Brain microvascular endothelial cell (primary cell): ENCODE measurements around the gene ZNF624.
A peak's percentile ranks its signal among the peaks of the same experiment; 100 is the strongest.

Source experiments
- DNase-seq: peaks from one replicate; pipeline ENCODE4 v3.0.0-alpha.2; 2020
- H3K27ac ChIP-seq: fragments of 250-450 bp; sonication (Bioruptor Pico); 2 replicates; pipeline ENCODE4 v1.5.1; 2020; ENCODE audit warnings: mild to moderate bottlenecking, moderate library complexity
- H3K27me3 ChIP-seq: fragments of 250-450 bp; sonication (Bioruptor Pico); replicated peaks from 2 replicates; pipeline ENCODE4 v1.5.1; 2020; ENCODE audit warnings: mild to moderate bottlenecking
- H3K36me3 ChIP-seq: fragments of 250-450 bp; sonication (Bioruptor Pico); replicated peaks from 2 replicates; pipeline ENCODE4 v1.5.1; 2020; ENCODE audit warnings: mild to moderate bottlenecking
- H3K4me3 ChIP-seq: 2 replicates; pipeline ENCODE4 v1.5.1; 2011; ENCODE audit warnings: low read depth, mild to moderate bottlenecking, control low read depth, low read length, moderate library complexity
- in situ Hi-C: cut with HindIII; loops from 2 replicates; pipeline ENCODE4 v1.10.0; 2017; ENCODE audit warnings: low sequenced_read_pairs, low pct_ligation_motif_present
- TF ChIP-seq, protein P1 (sequence below): IDR thresholded peaks from 2 replicates; pipeline ENCODE4 v1.5.1; 2011; ENCODE audit warnings: low read depth, mild to moderate bottlenecking, moderate library complexity, low read length, control low read depth, inconsistent platforms; ENCODE audit errors: missing control alignments

ZNF624 gene

DNA sequence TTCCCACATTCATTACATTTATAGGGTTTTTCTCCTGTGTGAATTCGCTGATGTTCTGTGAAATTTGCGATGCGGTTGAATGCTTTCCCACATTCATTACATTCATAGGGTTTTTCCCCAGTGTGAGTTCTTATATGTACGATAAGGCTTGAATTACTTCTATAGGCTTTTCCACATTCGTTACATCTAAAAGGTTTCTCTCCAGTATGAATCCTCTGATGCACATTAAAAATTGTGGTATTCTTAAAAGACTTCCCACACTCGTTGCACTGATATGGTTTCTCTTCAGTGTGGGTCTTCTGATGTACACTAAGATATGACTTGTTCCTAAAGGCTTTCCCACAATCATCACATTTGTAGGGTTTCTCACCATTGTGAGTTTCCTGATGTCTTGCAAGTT lies 30.4 kb downstream of the ZNF624 start:
- H3K36me3 ChIP-seq: peaks cover 11% of the 10 kb centered on the region
- in situ Hi-C loops: no loop called here
- H3K27ac ChIP-seq: no peak overlapping the region
- TF ChIP-seq, protein P1, sequence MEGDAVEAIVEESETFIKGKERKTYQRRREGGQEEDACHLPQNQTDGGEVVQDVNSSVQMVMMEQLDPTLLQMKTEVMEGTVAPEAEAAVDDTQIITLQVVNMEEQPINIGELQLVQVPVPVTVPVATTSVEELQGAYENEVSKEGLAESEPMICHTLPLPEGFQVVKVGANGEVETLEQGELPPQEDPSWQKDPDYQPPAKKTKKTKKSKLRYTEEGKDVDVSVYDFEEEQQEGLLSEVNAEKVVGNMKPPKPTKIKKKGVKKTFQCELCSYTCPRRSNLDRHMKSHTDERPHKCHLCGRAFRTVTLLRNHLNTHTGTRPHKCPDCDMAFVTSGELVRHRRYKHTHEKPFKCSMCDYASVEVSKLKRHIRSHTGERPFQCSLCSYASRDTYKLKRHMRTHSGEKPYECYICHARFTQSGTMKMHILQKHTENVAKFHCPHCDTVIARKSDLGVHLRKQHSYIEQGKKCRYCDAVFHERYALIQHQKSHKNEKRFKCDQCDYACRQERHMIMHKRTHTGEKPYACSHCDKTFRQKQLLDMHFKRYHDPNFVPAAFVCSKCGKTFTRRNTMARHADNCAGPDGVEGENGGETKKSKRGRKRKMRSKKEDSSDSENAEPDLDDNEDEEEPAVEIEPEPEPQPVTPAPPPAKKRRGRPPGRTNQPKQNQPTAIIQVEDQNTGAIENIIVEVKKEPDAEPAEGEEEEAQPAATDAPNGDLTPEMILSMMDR: no peak
- no peak for DNase-seq
- H3K27me3 ChIP-seq: no peaks in the 10 kb centered on the region
- no peak overlapping the region for H3K4me3 ChIP-seq

DNA sequence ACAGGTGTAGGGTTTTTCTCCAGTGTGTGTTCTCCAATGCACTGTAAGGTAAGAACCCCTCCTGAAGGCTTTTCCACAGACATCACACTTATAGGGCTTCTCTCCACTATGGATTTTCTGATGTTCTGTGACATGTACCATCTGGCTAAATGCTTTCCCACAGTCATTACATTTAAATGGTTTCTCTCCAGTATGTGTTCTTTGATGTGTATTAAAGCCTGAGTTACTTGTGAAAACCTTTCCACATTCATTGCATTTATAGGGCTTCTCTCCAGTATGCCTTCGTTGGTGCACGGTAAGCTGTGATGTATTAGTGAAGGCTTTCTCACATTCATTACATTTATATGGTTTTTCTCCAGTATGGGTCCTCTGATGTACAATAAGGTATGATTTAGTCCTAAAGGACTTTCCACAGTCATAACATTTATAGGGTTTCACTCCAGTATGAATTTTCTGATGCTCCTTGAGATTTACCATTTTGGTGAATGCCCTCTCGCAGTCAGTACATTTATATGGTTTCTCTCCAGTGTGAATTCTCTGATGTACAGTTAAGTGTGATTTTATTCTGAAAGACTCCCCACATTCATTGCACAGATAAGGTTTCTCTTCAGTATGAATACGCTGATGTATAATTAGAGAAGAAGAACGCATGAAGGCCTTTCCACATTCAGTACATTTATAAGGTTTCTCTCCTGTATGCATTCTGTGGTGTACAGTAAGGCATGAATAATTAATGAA lies 30.9 kb downstream of the ZNF624 start:
- Histone ChIP-seq H3K4me3 (no peak overlapping the region), H3K27me3 (no peaks in the 10 kb centered on the region), H3K36me3 (peaks cover 11% of the 10 kb centered on the region), H3K27ac (no peak overlapping the region)
- TF ChIP-seq, protein P1: no peak
- in situ Hi-C loops: no loop called here
- no peak for DNase-seq

DNA sequence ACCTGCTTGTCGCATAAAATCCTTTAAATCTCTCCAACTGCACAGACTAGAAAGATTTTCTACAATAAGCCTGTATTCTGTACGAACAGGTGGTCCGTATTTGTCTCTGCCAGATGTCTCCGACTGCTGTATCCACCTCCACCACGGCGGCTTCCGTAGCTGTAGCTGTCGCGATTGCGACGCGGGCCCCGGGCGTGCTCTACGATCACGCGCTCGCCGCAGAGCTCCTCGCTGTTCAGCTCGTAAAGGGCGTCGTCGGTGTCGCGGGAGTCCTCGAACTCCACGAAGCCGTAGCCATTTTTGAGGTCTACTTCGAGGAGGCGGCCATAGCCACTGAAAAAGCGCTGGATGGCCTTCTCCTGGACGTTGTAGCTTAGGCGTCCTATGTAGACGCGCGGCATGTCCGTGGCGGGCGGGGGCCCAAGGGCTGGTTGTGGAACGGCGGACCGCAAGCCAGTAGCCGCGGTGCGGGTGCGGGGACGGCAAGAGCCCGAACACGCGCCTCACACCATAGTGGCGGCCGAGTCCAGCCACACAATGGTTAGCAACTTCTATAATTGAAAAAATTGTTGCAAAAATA lies 36.1 kb downstream of the ZNF624 start:
- TF ChIP-seq, protein P1: no peak
- DNase-seq: no peak
- in situ Hi-C loops: no loop called here
- H3K4me3 ChIP-seq: peak overlapping the region; percentile 9
- no peaks in the 10 kb centered on the region for H3K27me3 ChIP-seq
- H3K36me3 ChIP-seq: no peaks in the 10 kb centered on the region
- no peak overlapping the region for H3K27ac ChIP-seq

DNA sequence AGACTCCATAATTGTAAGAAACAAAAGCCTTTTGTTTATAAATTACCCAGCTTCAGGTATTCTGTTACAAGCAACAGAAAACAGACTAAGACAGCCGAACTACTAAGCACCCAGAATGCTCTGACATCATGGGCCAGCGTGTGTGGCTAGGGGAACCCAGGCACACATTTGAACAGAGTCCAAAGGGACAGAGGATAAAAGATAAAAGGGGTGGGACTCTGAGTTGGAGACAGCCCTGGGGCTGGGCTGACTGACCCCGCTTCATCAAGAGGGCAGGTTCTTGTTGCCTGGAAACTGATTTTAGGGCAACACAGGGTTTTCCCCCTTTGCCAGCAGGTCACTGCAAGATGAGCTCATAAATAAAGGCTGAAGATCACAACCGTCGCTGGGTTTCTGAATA lies 54.1 kb downstream of the ZNF624 start:
- in situ Hi-C loops: no loop called here

DNA sequence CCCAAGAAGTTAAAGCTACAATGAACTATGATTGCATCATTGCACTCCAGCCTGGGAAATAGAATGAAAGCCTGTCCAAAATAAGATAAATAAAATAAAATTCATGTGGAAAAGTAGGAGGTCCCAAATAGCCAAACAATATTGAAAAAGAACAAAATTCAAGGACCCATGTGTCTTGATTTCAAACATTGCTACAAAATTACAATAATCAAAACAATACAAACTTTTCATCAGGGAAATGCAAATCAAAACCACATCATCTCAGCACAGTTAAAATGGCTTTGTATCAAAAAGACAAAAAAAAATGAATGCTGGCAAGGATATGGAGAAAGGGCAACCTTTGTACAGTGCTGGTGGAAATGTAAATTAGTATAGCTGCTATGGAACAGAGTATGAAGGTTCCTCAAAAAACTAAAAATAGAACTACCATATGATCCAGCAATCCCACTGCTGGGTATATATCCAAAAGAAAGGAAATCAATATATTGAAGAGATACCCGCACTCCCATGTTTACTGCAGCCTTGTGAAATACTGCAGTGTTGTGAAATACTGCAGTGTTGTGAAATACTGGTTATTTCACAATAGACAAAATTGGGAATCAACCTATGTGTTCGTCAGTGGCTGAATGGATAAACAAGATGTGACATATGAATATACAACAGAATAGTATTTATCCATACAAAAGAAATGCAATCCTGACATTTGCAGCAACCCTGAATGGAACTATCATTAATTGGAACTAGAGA lies 60.1 kb downstream of the ZNF624 start:
- in situ Hi-C loops: no loop called here
- TF ChIP-seq, protein P1: no peak

More for the DNA sequence above, 54.1 kb downstream of the ZNF624 start:
- DNase-seq: no peak
- no peak overlapping the region for H3K4me3 ChIP-seq
- no peaks in the 10 kb centered on the region for H3K27me3 ChIP-seq
- no peaks in the 10 kb centered on the region for H3K36me3 ChIP-seq
- TF ChIP-seq, protein P1: no peak
- H3K27ac ChIP-seq: no peak overlapping the region

More for the DNA sequence above, 60.1 kb downstream of the ZNF624 start:
- Histone ChIP-seq H3K27me3 (no peaks in the 10 kb centered on the region), H3K4me3 (no peak overlapping the region), H3K36me3 (no peaks in the 10 kb centered on the region), H3K27ac (no peak overlapping the region)
- no peak for DNase-seq
